Ascending aorta (tissue), 2 donors: Measurements from ENCODE around the gene CENATAC. TPM values are rescaled to one million over a fixed set of nuclear protein-coding genes. Genes with fewer than 3 reads are reported as not detected.

ENCODE experiments used
- DNase-seq, 2 donors: peaks; one replicate each; pipeline ENCODE4 v3.0.0-alpha.2; 2019; ENCODE audit warnings: low spot score in 2 of 2
- H3K27ac ChIP-seq, 2 donors: fragments of 200-600 bp; sonication (generic); one replicate each; pipeline ENCODE4 v1.5.1; 2016 to 2017; ENCODE audit warnings: mild to moderate bottlenecking in 1 of 2
- H3K27me3 ChIP-seq: fragments of 200-600 bp; sonication (generic); one replicate; pipeline ENCODE4 v1.5.1; 2017
- H3K36me3 ChIP-seq, 2 donors: fragments of 200-600 bp; sonication (generic); one replicate each; pipeline ENCODE4 v1.5.1; 2016
- H3K4me1 ChIP-seq, 2 donors: fragments of 200-600 bp; sonication (generic); one replicate each; pipeline ENCODE4 v1.5.1; 2016 to 2017; ENCODE audit warnings: mild to moderate bottlenecking in 1 of 2
- H3K4me3 ChIP-seq, 2 donors: fragments of 200-600 bp; sonication (generic); one replicate each; pipeline ENCODE4 v1.5.1; 2016 to 2017; ENCODE audit warnings: mild to moderate bottlenecking in 1 of 2
- H3K9me3 ChIP-seq, 2 donors: fragments of 200-600 bp; sonication (generic); one replicate each; pipeline ENCODE4 v1.5.1; 2016
- intact Hi-C: fragments of 100-400 bp; cut with DNase I; formaldehyde crosslinking; loops from one replicate; pipeline ENCODE4 v1.15.1; 2023
- total RNA-seq: library from RNA; depleted of rRNA; stranded (reverse); fragments of >200 nt; gene quantifications from one replicate; pipeline ENCODE4 v1.1.0, GENCODE V29; 2016
- TF ChIP-seq, protein P1 (sequence below), 3 experiments: fragments of 200-600 bp in 2 of 3; fragments of 450-650 bp in 1 of 3; sonication (generic) in 2 of 3; IDR thresholded peaks; one replicate each; pipeline ENCODE4 v1.5.1; 2016 to 2019; ENCODE audit warnings: antibody characterized with exemption in 3 of 3, mild to moderate bottlenecking in 1 of 3, moderate library complexity in 1 of 3

The CENATAC gene
- total RNA-seq, 1 donor from 2014 or later, result 67.7 TPM

DNA sequence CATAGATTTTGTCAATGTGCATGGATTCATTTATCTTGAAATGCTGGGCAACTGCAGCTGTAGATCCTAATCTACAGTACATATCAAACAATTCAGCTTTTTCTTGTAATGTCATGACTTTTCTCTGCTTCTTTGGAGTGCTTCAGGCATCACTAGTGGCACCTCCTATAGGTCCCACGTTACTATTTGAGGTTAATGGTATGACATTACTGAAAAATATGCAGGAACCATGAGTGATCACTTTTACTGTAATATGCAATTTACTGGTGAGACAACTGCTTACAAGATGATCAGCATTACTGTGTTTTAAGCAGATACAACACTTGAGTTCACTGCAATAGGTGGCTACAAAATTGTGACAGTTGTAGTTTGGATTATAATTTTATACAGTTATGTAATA lies 3.0 kb downstream of the CENATAC start:
- Histone ChIP-seq H3K4me1 (peaks cover 9 to 20% of the 10 kb centered on the region in 2 donors), H3K27ac (no peak overlapping the region), H3K27me3 (no peaks in the 10 kb centered on the region), H3K4me3 (no peak overlapping the region), H3K36me3 (peaks cover 24 to 54% of the 10 kb centered on the region in 2 donors), H3K9me3 (no peaks in the 10 kb centered on the region)
- no peak for DNase-seq
- intact Hi-C loops, result no loop called here
- TF ChIP-seq, protein P1, sequence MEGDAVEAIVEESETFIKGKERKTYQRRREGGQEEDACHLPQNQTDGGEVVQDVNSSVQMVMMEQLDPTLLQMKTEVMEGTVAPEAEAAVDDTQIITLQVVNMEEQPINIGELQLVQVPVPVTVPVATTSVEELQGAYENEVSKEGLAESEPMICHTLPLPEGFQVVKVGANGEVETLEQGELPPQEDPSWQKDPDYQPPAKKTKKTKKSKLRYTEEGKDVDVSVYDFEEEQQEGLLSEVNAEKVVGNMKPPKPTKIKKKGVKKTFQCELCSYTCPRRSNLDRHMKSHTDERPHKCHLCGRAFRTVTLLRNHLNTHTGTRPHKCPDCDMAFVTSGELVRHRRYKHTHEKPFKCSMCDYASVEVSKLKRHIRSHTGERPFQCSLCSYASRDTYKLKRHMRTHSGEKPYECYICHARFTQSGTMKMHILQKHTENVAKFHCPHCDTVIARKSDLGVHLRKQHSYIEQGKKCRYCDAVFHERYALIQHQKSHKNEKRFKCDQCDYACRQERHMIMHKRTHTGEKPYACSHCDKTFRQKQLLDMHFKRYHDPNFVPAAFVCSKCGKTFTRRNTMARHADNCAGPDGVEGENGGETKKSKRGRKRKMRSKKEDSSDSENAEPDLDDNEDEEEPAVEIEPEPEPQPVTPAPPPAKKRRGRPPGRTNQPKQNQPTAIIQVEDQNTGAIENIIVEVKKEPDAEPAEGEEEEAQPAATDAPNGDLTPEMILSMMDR (IDR thresholded peaks at IDR 0.05), result no peak

DNA sequence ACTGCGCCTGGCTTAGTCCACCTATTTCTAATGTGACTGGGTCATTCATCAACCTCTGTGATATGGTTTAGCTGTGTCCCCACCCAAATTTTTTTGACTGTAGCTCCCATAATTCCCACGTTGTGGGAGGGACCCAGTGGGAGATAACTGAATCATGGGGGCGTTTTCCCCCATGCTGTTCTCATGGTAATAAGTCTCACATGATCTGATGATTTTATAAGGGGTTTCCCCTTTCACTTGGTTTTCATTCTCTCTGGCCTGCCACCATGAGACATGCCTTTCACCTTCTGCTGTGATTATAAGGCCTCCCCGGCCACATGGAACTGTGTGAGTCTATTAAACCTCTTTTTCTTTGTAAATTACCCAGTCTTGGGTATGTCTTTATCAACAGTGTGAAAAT lies 8.7 kb downstream of the CENATAC start:
- Histone ChIP-seq H3K4me3 (no peak overlapping the region), H3K27me3 (no peaks in the 10 kb centered on the region), H3K4me1 (no peaks in the 10 kb centered on the region), H3K9me3 (no peaks in the 10 kb centered on the region), H3K27ac (no peak overlapping the region), H3K36me3 (peaks cover 64 to 81% of the 10 kb centered on the region in 2 donors)
- no peak for DNase-seq
- intact Hi-C loops, result no loop called here
- TF ChIP-seq, protein P1 (IDR thresholded peaks at IDR 0.05), result no peak

DNA sequence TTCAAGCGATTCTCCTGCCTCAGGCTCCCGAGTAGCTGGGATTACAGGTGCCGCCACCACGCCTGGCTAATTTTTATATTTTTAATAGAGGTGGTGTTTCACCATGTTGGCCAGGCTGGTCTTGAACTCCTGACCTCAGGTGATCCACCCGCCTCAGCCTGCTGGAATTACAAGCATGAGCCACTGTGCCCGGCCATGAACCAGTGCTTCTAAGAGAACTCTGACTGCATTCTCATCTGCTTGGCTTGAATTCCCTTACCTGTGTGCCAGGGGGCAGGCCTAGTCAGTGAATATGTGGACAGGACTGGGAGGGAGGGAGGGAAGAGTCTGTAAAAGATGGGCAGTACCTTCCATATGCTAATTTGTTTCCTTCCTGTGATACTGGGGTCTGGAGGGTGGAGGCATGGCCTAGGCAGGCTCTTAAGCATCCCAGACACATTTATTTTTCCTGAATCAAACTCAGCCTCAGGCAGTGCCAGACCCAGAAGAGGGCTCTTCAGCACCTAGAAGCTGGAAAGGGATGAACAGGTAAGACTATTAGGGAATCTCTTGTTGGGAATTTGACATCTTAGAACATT lies 13.6 kb downstream of the CENATAC start:
- Histone ChIP-seq H3K4me1 (peaks cover under 1 to 9% of the 10 kb centered on the region in 2 donors), H3K27ac (no peak overlapping the region), H3K4me3 (no peak overlapping the region), H3K36me3 (peaks cover 75 to 93% of the 10 kb centered on the region in 2 donors), H3K27me3 (no peaks in the 10 kb centered on the region), H3K9me3 (no peaks in the 10 kb centered on the region)
- TF ChIP-seq, protein P1 (IDR thresholded peaks at IDR 0.05), result no peak
- intact Hi-C loops, result no loop called here
- no peak for DNase-seq

DNA sequence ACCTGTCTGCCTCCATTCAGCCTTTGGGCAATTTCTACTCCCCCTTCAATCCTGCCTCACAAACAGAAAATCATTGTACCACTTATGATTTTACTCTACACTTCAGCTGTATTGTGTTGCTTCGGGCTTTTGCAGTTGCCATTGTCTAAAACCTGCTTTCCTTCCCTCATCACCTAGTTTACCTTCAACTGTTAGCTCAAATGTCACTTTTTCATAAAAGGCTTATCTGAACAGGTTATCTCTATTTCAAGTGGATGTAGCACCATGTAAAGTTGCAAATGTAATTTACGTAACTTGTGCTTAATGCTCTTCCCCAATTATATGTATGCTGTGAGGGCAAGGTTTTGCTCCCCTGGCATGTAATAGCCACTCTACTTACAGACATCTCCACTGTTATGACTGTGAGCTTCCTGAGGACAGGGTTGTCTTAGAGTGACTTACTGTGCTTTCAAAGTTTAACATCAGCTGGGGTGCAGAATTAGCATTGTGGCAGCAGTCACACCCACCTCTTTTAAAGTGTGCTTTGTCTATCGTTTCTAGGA lies 14.8 kb downstream of the CENATAC start:
- peaks cover 65 to 84% of the 10 kb centered on the region in 2 donors for H3K36me3 ChIP-seq
- no peak overlapping the region for H3K27ac ChIP-seq
- no peaks in the 10 kb centered on the region for H3K27me3 ChIP-seq
- intact Hi-C loops, result no loop called here
- no peak overlapping the region for H3K4me3 ChIP-seq
- no peaks in the 10 kb centered on the region for H3K9me3 ChIP-seq
- H3K4me1 ChIP-seq, result peaks cover 7 to 15% of the 10 kb centered on the region in 2 donors
- no peak for DNase-seq
- TF ChIP-seq, protein P1 (IDR thresholded peaks at IDR 0.05), result no peak

DNA sequence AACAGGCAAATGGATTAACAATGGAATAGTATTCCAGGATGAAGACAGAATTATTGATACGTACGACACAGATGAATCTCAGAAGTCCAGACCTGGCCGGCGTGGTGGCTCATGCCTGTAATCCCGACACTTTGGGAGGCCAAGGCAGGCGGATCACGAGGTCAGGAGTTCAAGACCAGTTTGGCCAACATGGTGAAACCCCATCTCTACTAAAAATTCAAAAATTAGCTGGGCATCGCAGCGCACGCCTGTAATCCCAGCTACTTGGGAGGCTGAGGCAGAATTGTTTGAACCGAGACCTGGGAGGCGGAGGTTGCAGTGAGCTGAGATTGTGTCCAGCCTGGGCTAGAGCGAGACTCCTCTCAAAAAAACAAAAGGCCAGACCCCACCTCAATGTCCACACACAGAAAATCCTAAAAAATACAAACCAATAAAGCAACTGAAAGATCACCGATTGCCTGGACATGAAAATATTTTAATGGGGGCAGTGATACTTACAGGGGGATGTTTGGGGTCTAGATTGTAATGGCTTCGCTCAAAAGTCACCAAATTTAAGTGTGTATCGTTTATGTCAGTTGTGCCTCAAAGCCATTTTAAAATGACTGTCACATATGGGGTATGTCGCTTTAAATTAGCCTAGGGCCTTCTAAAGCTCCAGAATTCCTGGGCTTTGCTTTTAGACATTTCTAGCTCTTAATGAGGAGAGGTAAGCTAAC lies 16.4 kb downstream of the CENATAC start:
- no peak for DNase-seq
- peaks cover 7 to 17% of the 10 kb centered on the region in 2 donors for H3K4me1 ChIP-seq
- H3K9me3 ChIP-seq, result no peaks in the 10 kb centered on the region
- TF ChIP-seq, protein P1 (IDR thresholded peaks at IDR 0.05), result no peak
- no peaks in the 10 kb centered on the region for H3K27me3 ChIP-seq
- no peak overlapping the region for H3K27ac ChIP-seq
- intact Hi-C loops, result no loop called here
- peaks cover 54 to 69% of the 10 kb centered on the region in 2 donors for H3K36me3 ChIP-seq
- H3K4me3 ChIP-seq, result no peak overlapping the region
